NCI-H345 (cell line): ENCODE measurements around the gene ICE1.

ENCODE experiments used
- DNase-seq: peaks from one replicate; lab custom pipeline; 2025; lab: John Stamatoyannopoulos, UW

The ICE1 gene

GRCh38 chr5:5536871-5537270, 114.4 kb downstream of the ICE1 start:
- DNase-seq, result no peak

- no peak for DNase-seq
These were observed 114.9 kb downstream of the ICE1 start for GRCh38 chr5:5537426-5537825.

- no peak for DNase-seq
These were observed 117.1 kb downstream of the ICE1 start for GRCh38 chr5:5539590-5539989.
